Effector memory CD4-positive, alpha-beta T cell (primary cell): ENCODE data around the gene FAM174B.

ENCODE experiments used
- DNase-seq, 3 donors: peaks; one replicate each; pipeline ENCODE4 v3.0.0-alpha.2; 2020
- H3K27ac ChIP-seq: 2 replicates; pipeline ENCODE4 v1.7.0; 2013; ENCODE audit warnings: mild to moderate bottlenecking, low read length, moderate library complexity; ENCODE audit not compliant: insufficient read depth, poor library complexity, severe bottlenecking
- H3K27me3 ChIP-seq: replicated peaks from 2 replicates; pipeline ENCODE4 v1.7.0; 2013; ENCODE audit warnings: mild to moderate bottlenecking, low read length; ENCODE audit not compliant: insufficient read depth, control insufficient read depth, poor library complexity, severe bottlenecking
- H3K36me3 ChIP-seq: 2 replicates; pipeline ENCODE4 v1.7.0; 2013; ENCODE audit warnings: mild to moderate bottlenecking, low read length, moderate library complexity; ENCODE audit not compliant: control insufficient read depth, insufficient read depth
- H3K4me1 ChIP-seq: 2 replicates; pipeline ENCODE4 v1.7.0; 2013; ENCODE audit warnings: low read length, mild to moderate bottlenecking; ENCODE audit not compliant: control insufficient read depth, insufficient read depth, poor library complexity, severe bottlenecking
- H3K4me3 ChIP-seq: 2 replicates; pipeline ENCODE4 v1.7.0; 2013; ENCODE audit warnings: low read length, low read depth, mild to moderate bottlenecking; ENCODE audit not compliant: insufficient read depth, poor library complexity, severe bottlenecking
- H3K9me3 ChIP-seq: 2 replicates; pipeline ENCODE4 v1.7.0; 2013; ENCODE audit warnings: mild to moderate bottlenecking, low read length, moderate library complexity; ENCODE audit not compliant: control insufficient read depth

The FAM174B gene

DNA sequence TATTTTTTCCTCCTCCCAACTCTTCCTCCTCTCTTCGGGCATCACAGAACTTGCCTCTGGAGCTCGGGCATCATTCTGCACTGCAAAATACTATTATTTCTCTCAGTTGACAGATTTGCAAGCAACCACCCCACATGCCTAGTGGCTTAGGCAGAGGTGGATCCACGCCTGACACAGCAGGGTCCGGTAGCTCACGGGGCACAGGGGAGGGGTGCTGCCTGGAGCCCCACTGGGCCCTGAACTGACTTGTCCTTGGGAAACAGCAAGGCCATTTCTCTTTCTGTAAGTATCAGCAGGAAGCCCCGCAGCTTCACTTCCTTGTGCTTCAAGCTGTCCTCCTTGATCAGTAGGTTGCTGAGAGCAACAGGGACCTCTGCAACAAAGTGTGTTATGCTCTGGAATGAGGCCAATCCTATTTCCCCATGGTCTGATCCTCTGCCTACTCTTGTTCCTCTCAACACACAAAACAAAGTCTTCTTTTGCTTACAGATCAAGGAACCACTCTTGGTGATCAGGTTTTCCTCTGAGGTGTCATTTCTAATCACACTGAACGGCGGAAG is 69.1 kb downstream of the FAM174B start:
- H3K4me3 ChIP-seq: no peak overlapping the region
- no peaks in the 10 kb centered on the region for H3K36me3 ChIP-seq
- no peaks in the 10 kb centered on the region for H3K27me3 ChIP-seq
- H3K9me3 ChIP-seq: no peaks in the 10 kb centered on the region
- H3K27ac ChIP-seq: no peak overlapping the region
- DNase-seq: no peak
- no peaks in the 10 kb centered on the region for H3K4me1 ChIP-seq

DNA sequence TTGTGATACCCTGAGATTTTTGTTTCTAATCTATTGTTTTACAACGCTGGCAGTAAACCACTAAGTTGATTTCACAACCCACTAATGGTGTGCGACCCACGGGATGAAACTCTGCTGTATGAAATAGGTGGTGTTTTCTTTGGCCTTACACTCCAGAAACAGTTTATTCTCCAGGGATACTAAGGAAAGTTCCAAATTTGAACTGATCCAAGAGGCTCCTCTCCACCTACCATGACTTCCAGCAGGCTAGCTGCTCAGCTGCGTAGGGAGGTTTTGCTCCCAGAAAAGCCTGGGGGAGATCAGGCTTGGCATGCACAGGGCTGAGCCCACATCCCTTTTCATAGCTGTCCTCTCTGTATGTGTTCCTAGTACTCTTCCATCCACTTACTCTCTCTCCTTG is 71.5 kb downstream of the FAM174B start:
- no peak for DNase-seq
- Histone ChIP-seq H3K27ac (no peak overlapping the region), H3K27me3 (no peaks in the 10 kb centered on the region), H3K4me1 (no peaks in the 10 kb centered on the region), H3K4me3 (no peak overlapping the region), H3K36me3 (no peaks in the 10 kb centered on the region), H3K9me3 (no peaks in the 10 kb centered on the region)

GRCh38 chr15:92583096-92584034 is 72.2 kb downstream of the FAM174B start:
- DNase-seq: no peak
- no peaks in the 10 kb centered on the region for H3K36me3 ChIP-seq
- H3K9me3 ChIP-seq: no peaks in the 10 kb centered on the region
- H3K4me1 ChIP-seq: no peaks in the 10 kb centered on the region
- H3K27ac ChIP-seq: no peak overlapping the region
- H3K27me3 ChIP-seq: no peaks in the 10 kb centered on the region
- H3K4me3 ChIP-seq: no peak overlapping the region

DNA sequence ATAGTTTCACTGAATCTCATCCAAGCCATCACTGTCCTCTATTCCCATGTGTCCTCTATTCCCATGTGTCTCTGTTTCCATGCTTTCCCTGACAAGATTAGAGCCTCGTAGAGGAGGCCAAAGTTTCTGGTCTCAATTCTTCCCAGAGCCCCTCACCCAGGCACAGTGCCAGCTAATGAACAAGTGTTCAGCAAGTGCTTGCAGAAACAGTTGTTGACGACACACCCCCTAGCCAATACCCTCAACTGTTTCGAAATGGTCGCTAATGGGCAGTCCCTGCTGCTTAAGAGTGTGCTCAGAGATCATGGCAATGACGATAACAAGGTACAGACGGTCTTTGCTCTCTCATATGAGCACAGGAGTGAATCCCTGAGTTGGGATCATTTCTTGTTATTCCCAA is 73.4 kb downstream of the FAM174B start:
- H3K9me3 ChIP-seq: no peaks in the 10 kb centered on the region
- H3K4me1 ChIP-seq: no peaks in the 10 kb centered on the region
- no peak overlapping the region for H3K27ac ChIP-seq
- DNase-seq: no peak
- H3K4me3 ChIP-seq: no peak overlapping the region
- H3K27me3 ChIP-seq: no peaks in the 10 kb centered on the region
- no peaks in the 10 kb centered on the region for H3K36me3 ChIP-seq

DNA sequence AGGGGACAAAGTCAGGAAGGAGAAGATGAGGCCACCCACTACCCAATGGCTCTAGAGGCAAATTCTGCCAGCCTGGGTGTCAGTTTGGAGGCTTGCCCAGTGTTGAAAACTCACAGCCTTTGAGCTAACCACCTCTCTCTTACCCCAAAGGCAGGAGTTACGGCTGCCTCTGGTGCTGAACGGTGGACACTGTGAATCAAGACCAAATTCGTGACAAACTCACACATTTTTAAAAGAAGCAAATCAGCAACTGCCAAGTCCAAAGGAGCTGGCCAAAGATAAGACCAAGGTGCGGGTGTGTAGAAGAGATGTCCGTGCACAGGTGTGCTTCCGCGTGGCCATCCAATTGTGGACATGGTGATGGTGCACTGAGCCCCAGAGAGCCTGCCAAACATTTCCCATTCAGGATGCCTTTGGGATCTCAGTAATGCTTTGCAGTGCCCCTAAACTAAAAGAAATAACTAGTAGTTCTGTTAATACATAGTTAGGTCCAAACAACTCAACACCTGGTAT is 74.6 kb downstream of the FAM174B start:
- no peak overlapping the region for H3K4me3 ChIP-seq
- no peak overlapping the region for H3K27ac ChIP-seq
- H3K27me3 ChIP-seq: no peaks in the 10 kb centered on the region
- H3K36me3 ChIP-seq: no peaks in the 10 kb centered on the region
- H3K9me3 ChIP-seq: no peaks in the 10 kb centered on the region
- H3K4me1 ChIP-seq: no peaks in the 10 kb centered on the region
- no peak for DNase-seq

GRCh38 chr15:92580521-92580920 is 75.1 kb downstream of the FAM174B start:
- DNase-seq: no peak
- H3K4me3 ChIP-seq: no peak overlapping the region
- no peaks in the 10 kb centered on the region for H3K9me3 ChIP-seq
- H3K27ac ChIP-seq: no peak overlapping the region
- H3K27me3 ChIP-seq: no peaks in the 10 kb centered on the region
- H3K4me1 ChIP-seq: no peaks in the 10 kb centered on the region
- no peaks in the 10 kb centered on the region for H3K36me3 ChIP-seq

- Histone ChIP-seq H3K4me1 (no peaks in the 10 kb centered on the region), H3K36me3 (no peaks in the 10 kb centered on the region), H3K9me3 (no peaks in the 10 kb centered on the region), H3K4me3 (no peak overlapping the region), H3K27ac (no peak overlapping the region), H3K27me3 (no peaks in the 10 kb centered on the region)
- DNase-seq: no peak
These were observed 75.6 kb downstream of the FAM174B start for GRCh38 chr15:92579931-92580470.

- Histone ChIP-seq H3K4me3 (no peak overlapping the region), H3K4me1 (no peaks in the 10 kb centered on the region), H3K27me3 (no peaks in the 10 kb centered on the region), H3K27ac (no peak overlapping the region), H3K36me3 (no peaks in the 10 kb centered on the region), H3K9me3 (no peaks in the 10 kb centered on the region)
- no peak for DNase-seq
These were observed 76.1 kb downstream of the FAM174B start for GRCh38 chr15:92579486-92579885.

- Histone ChIP-seq H3K4me3 (no peak overlapping the region), H3K9me3 (no peaks in the 10 kb centered on the region), H3K27ac (no peak overlapping the region), H3K4me1 (no peaks in the 10 kb centered on the region), H3K36me3 (no peaks in the 10 kb centered on the region), H3K27me3 (no peaks in the 10 kb centered on the region)
- DNase-seq: no peak
These were observed 77.3 kb downstream of the FAM174B start for GRCh38 chr15:92578096-92578835.
